Activated CD8-positive, alpha-beta memory T cell treated with anti-CD3 and anti-CD28 coated beads, Interleukin-2, amount 10 ng/mL, durations not matched to agents 7 days and 5 days (primary cell): ENCODE measurements around the gene RAP1A. TPM values are rescaled to one million over a fixed set of nuclear protein-coding genes. Genes with fewer than 3 reads are reported as not detected.

Experiments
- ATAC-seq: fragments of 150-1000 bp; cut with Tn5 transposase; one replicate; pipeline ENCODE4 v1.10.0; 2021; ENCODE audit warnings: moderate library complexity
- CTCF ChIA-PET: fragments of 350-600 bp; sonication (Branson Sonifier 250); formaldehyde crosslinking; loops from one replicate; lab custom pipeline; 2021; ENCODE audit warnings: antibody characterized with exemption; lab: Charles Lee
- DNase-seq: peaks from one replicate; pipeline ENCODE4 v3.0.0-alpha.2; 2020
- H3K27ac Mint-ChIP-seq: one replicate; pipeline ENCODE4 v1.8.0; 2021; ENCODE audit warnings: mild to moderate bottlenecking, mixed read lengths
- H3K27me3 Mint-ChIP-seq: one replicate; pipeline ENCODE4 v1.8.0; 2021; ENCODE audit warnings: mixed read lengths
- H3K36me3 Mint-ChIP-seq: one replicate; pipeline ENCODE4 v1.8.0; 2021; ENCODE audit warnings: mild to moderate bottlenecking, mixed read lengths
- H3K4me1 Mint-ChIP-seq: one replicate; pipeline ENCODE4 v1.8.0; 2021; ENCODE audit warnings: mixed read lengths
- H3K4me3 Mint-ChIP-seq: one replicate; pipeline ENCODE4 v1.8.0; 2021; ENCODE audit warnings: mild to moderate bottlenecking, moderate library complexity, mixed read lengths
- H3K9me3 Mint-ChIP-seq: one replicate; pipeline ENCODE4 v1.8.0; 2022; ENCODE audit warnings: low read depth, mixed read lengths
- total RNA-seq, 2 experiments: library from RNA; stranded (reverse); gene quantifications; one replicate each; pipeline ENCODE4 v1.2.3, GENCODE V29; 2021

RAP1A gene
- total RNA-seq, 2 experiments from 2014 or later: 161 to 224 TPM

DNA sequence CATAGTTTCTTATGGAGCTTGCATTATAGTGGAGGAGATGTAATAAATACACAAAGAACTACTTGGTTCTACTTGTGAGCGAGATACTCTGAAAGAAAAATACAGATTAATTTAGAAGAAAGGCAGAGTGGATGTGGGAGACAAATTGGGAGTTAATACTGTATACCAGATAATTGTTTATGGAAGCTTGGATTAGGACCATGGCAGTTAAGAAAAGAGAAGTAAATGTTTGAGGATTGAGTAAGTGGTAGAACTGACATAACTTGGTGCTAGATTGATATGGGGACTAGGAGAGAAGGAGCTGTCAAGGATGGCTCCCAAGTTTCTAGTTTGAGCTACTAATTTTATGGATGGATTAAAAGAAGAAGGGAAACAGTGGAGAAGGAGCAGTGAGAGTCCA, 72.3 kb downstream of the RAP1A start:
- no peaks in the 10 kb centered on the region for H3K9me3 Mint-ChIP-seq
- CTCF ChIA-PET: interaction anchor here (1.6 to 2.7 kb wide), 3 partner anchors 12 to 184 kb away, joined by 6 to 12 read pairs (median 6); no protein-coding TSS in a partner anchor
- no peak for ATAC-seq
- no peak overlapping the region for H3K27ac Mint-ChIP-seq
- no peak overlapping the region for H3K4me3 Mint-ChIP-seq
- H3K36me3 Mint-ChIP-seq: peaks cover 63% of the 10 kb centered on the region
- H3K27me3 Mint-ChIP-seq: no peaks in the 10 kb centered on the region
- peaks cover 53% of the 10 kb centered on the region for H3K4me1 Mint-ChIP-seq
- no peak for DNase-seq

DNA sequence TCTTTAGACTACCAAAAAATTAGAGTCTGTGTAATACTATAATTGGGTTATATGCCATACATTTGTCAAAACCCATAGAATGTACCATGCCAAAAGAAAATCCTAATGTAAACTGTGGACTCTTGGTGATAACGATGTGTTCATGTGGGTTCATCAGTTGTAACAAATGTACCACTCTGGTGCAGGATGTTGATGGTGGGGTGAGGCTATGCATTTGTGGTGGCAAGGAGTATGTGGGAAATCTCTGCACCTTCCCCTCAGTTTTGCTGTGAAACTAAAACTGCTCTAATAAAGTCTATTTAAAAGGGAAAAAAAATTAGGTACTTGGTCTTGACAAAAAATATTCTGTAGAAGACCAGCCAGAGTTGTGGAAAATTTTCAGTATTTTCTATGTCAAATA, 76.2 kb downstream of the RAP1A start:
- peak overlapping the region; percentile 10 for H3K27ac Mint-ChIP-seq
- no peaks in the 10 kb centered on the region for H3K27me3 Mint-ChIP-seq
- ATAC-seq: peak; percentile 60
- CTCF ChIA-PET: no interaction called here
- H3K4me1 Mint-ChIP-seq: peaks cover 61% of the 10 kb centered on the region
- no peak overlapping the region for H3K4me3 Mint-ChIP-seq
- DNase-seq: peak; percentile 51
- peaks cover 66% of the 10 kb centered on the region for H3K36me3 Mint-ChIP-seq
- H3K9me3 Mint-ChIP-seq: no peaks in the 10 kb centered on the region

GRCh38 chr1:111696330-111696729, 76.7 kb downstream of the RAP1A start:
- peaks cover 61% of the 10 kb centered on the region for H3K4me1 Mint-ChIP-seq
- CTCF ChIA-PET: interaction anchor here (1.0 kb wide), 1 partner anchor 123 kb away, joined by 3 read pairs; no protein-coding TSS in a partner anchor
- H3K27me3 Mint-ChIP-seq: no peaks in the 10 kb centered on the region
- H3K9me3 Mint-ChIP-seq: no peaks in the 10 kb centered on the region
- ATAC-seq (no peak), DNase-seq (no peak)
- peak overlapping the region; percentile 8 for H3K27ac Mint-ChIP-seq
- no peak overlapping the region for H3K4me3 Mint-ChIP-seq
- H3K36me3 Mint-ChIP-seq: peaks cover 68% of the 10 kb centered on the region

GRCh38 chr1:111699268-111699667, 79.7 kb downstream of the RAP1A start:
- no peaks in the 10 kb centered on the region for H3K27me3 Mint-ChIP-seq
- peaks cover 68% of the 10 kb centered on the region for H3K36me3 Mint-ChIP-seq
- H3K4me3 Mint-ChIP-seq: no peak overlapping the region
- no peaks in the 10 kb centered on the region for H3K9me3 Mint-ChIP-seq
- no peak overlapping the region for H3K27ac Mint-ChIP-seq
- DNase-seq (no peak), ATAC-seq (no peak)
- CTCF ChIA-PET: interaction anchor here (0.6 to 1.4 kb wide), 4 partner anchors 11 to 74 kb away, joined by 3 to 5 read pairs (median 3); no protein-coding TSS in a partner anchor
- peaks cover 63% of the 10 kb centered on the region for H3K4me1 Mint-ChIP-seq

- Mint-ChIP-seq H3K4me1 (peaks cover 60% of the 10 kb centered on the region), H3K9me3 (no peaks in the 10 kb centered on the region), H3K36me3 (peaks cover 67% of the 10 kb centered on the region), H3K4me3 (no peak overlapping the region), H3K27me3 (no peaks in the 10 kb centered on the region), H3K27ac (no peak overlapping the region)
- DNase-seq (no peak), ATAC-seq (no peak)
- CTCF ChIA-PET: interaction anchor here (2.0 to 2.2 kb wide), 3 partner anchors 11 to 195 kb away, joined by 6 to 11 read pairs (median 10); no protein-coding TSS in a partner anchor
These were observed 83.0 kb downstream of the RAP1A start for GRCh38 chr1:111702504-111703050.

DNA sequence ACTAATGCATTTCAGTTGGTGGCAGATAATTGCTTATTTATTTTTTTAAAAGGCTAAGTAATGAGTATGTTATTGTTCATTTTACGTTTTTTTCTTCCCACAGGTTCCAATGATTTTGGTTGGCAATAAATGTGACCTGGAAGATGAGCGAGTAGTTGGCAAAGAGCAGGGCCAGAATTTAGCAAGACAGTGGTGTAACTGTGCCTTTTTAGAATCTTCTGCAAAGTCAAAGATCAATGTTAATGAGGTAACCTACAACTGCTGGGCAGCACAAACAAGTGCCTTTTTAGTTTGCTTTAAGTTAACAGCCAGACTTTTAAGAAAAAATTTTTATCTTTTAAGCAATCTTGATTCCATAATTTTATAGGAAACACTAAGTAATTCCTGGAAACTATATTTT, 84.7 kb downstream of the RAP1A start:
- peaks cover 68% of the 10 kb centered on the region for H3K4me1 Mint-ChIP-seq
- DNase-seq (no peak), ATAC-seq (no peak)
- peak overlapping the region; percentile 51 for H3K27ac Mint-ChIP-seq
- no peak overlapping the region for H3K4me3 Mint-ChIP-seq
- H3K27me3 Mint-ChIP-seq: no peaks in the 10 kb centered on the region
- H3K9me3 Mint-ChIP-seq: no peaks in the 10 kb centered on the region
- CTCF ChIA-PET: interaction anchor here (0.5 to 2.2 kb wide), 7 partner anchors 10 to 641 kb away, joined by 3 to 7 read pairs (median 5); no protein-coding TSS in a partner anchor
- peaks cover 70% of the 10 kb centered on the region for H3K36me3 Mint-ChIP-seq

DNA sequence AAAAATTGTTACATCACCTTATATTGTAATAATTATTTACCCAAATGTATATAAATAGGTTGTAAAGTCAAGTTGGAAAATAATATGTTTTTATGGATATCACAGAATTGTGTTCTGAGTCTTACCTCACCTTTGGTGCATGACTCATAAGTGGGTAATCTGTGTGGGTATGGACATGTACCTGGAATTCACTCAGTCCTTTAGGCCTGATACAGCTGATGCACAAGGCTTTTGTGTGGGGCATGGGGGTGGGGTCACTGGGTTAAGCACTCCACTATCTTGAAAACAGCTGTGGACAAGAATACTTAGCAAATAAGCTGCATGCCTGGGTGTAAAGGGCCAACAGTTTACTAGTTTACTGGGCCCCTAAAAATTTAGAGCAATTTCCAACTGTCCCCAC, 85.2 kb downstream of the RAP1A start:
- CTCF ChIA-PET: interaction anchor here (0.5 to 2.2 kb wide), 6 partner anchors 10 to 197 kb away, joined by 3 to 7 read pairs (median 6); no protein-coding TSS in a partner anchor
- H3K9me3 Mint-ChIP-seq: no peaks in the 10 kb centered on the region
- peaks cover 70% of the 10 kb centered on the region for H3K4me1 Mint-ChIP-seq
- H3K27ac Mint-ChIP-seq: peak overlapping the region; percentile 21
- peaks cover 71% of the 10 kb centered on the region for H3K36me3 Mint-ChIP-seq
- no peak overlapping the region for H3K4me3 Mint-ChIP-seq
- DNase-seq (no peak), ATAC-seq (peak; percentile 65)
- H3K27me3 Mint-ChIP-seq: no peaks in the 10 kb centered on the region

DNA sequence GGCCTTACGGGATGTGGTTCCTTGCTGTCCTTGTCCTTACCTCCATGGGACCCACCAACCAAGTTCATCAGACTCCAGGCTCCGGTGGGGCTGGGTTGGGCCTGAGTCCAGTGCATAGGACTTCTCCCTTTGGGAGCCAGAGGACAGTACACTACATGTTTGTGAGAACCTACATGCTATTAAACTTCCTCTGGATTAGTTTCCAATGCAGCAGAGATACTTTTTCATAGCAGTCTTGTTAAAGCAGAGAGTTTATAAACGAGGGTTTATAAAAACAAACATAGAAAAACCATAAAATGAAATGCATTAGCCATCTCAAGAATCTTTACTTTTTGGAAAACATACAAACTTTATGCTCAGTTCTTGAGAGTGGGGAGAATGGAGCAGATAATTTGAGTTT, 86.3 kb downstream of the RAP1A start:
- Mint-ChIP-seq H3K4me3 (no peak overlapping the region), H3K27ac (no peak overlapping the region), H3K9me3 (no peaks in the 10 kb centered on the region), H3K4me1 (peaks cover 64% of the 10 kb centered on the region), H3K27me3 (no peaks in the 10 kb centered on the region), H3K36me3 (peaks cover 64% of the 10 kb centered on the region)
- DNase-seq (no peak), ATAC-seq (no peak)
- CTCF ChIA-PET: interaction anchor here (1.4 kb wide), 1 partner anchor 9 kb away, joined by 6 read pairs; no protein-coding TSS in a partner anchor

DNA sequence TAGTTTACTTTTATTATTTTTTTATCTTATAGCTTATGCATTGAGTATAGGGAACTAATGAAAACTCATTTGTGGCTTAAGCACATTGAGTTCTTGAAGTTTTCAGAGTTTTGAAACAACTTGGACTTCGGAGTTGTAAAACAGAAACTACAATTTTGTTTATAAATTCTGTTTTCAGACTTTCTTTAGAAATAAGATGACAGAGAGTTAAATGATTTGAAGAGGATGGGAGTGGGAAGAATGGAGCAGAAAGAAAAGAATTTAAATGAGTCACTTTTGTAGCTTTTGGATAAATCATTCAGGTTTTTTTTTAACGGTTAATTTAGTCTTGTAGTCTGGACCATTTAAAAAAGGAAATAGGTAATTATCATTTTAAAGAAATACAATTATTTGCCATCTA, 87.3 kb downstream of the RAP1A start:
- ATAC-seq (no peak), DNase-seq (no peak)
- Mint-ChIP-seq H3K36me3 (peaks cover 55% of the 10 kb centered on the region), H3K27me3 (no peaks in the 10 kb centered on the region), H3K4me3 (no peak overlapping the region), H3K9me3 (no peaks in the 10 kb centered on the region), H3K27ac (peak overlapping the region; percentile 61), H3K4me1 (peaks cover 61% of the 10 kb centered on the region)
- CTCF ChIA-PET: no interaction called here

DNA sequence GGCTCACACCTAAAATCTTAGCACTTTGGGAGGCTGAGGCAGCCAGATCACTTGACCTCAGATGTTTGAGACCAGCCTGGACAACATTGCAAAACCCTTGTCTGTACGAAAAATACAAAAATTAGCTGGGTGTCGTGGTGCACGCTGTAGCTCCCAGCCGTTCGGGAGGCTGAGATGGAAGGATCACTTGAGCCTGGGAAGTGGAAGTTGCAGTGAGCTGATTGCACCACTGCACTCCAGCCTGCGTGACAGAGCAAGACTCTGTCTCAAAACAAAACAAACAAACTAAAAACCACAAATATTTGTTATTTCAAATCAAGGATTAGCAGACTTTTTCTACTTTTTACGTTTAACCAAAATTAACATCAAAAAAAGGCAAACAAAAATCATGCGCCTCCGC, 88.3 kb downstream of the RAP1A start:
- H3K9me3 Mint-ChIP-seq: no peaks in the 10 kb centered on the region
- no peak for DNase-seq
- H3K4me1 Mint-ChIP-seq: peaks cover 57% of the 10 kb centered on the region
- H3K36me3 Mint-ChIP-seq: peaks cover 47% of the 10 kb centered on the region
- ATAC-seq: no peak
- peak overlapping the region; percentile 27 for H3K27ac Mint-ChIP-seq
- H3K27me3 Mint-ChIP-seq: no peaks in the 10 kb centered on the region
- H3K4me3 Mint-ChIP-seq: no peak overlapping the region
- CTCF ChIA-PET: no interaction called here

- H3K36me3 Mint-ChIP-seq: peaks cover 42% of the 10 kb centered on the region
- no peak overlapping the region for H3K4me3 Mint-ChIP-seq
- H3K9me3 Mint-ChIP-seq: no peaks in the 10 kb centered on the region
- peak; percentile 53 for ATAC-seq
- peaks cover 51% of the 10 kb centered on the region for H3K4me1 Mint-ChIP-seq
- CTCF ChIA-PET: interaction anchor here (0.8 to 2.3 kb wide), 4 partner anchors 8 to 211 kb away, joined by 3 to 6 read pairs (median 4); no protein-coding TSS in a partner anchor
- H3K27ac Mint-ChIP-seq: peak overlapping the region; percentile 61
- no peaks in the 10 kb centered on the region for H3K27me3 Mint-ChIP-seq
- no peak for DNase-seq
These were observed 90.4 kb downstream of the RAP1A start for GRCh38 chr1:111709986-111710385.

DNA sequence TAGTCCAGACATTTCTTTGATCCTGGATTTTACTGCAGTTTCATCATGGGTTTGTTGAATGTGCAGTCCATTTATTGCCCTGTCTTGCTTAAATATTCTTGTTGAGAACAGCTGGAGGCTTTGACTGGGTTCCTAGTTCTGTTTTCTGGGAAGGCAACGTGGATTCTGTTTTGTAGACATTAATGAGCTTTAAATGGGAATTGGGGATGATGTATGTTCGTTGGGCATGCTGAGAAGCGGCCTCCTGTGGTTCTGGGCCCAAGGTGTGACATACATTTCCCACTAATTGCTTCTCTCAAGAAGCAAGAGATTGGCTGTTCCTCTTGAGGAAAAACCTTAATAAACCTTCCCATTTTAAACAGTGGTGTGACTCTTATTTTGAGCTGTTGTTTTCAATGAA, 96.7 kb downstream of the RAP1A start:
- no peak for DNase-seq
- no peaks in the 10 kb centered on the region for H3K27me3 Mint-ChIP-seq
- peaks cover 16% of the 10 kb centered on the region for H3K4me1 Mint-ChIP-seq
- H3K9me3 Mint-ChIP-seq: no peaks in the 10 kb centered on the region
- no peak overlapping the region for H3K27ac Mint-ChIP-seq
- CTCF ChIA-PET: interaction anchor here (0.9 to 6.4 kb wide), 7 partner anchors 12 to 211 kb away, joined by 3 to 50 read pairs (median 4); partner anchors contain the start of gene INKA2
- H3K36me3 Mint-ChIP-seq: peaks cover 24% of the 10 kb centered on the region
- ATAC-seq: no peak
- H3K4me3 Mint-ChIP-seq: no peak overlapping the region

DNA sequence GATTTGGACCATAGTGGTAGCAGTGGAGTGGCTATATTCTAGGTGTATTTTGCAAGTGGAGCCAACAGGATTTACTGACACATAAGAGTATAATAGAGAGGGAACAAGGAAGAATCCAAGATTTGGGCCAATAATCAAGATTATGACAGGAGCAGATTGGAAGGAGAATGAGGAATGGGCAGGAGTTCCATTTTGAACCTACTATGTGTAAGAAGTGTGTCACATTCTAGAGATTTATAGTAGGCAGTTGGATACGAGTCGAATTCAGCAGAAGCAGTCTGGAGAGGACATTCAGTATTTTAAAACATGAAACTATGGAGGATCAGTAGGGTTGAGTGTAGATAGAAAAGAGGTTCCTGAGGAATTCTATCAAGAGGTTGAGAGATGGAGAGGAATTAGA, 97.9 kb downstream of the RAP1A start:
- no peak overlapping the region for H3K4me3 Mint-ChIP-seq
- peaks cover 14% of the 10 kb centered on the region for H3K4me1 Mint-ChIP-seq
- H3K36me3 Mint-ChIP-seq: peaks cover 24% of the 10 kb centered on the region
- CTCF ChIA-PET: interaction anchor here (1.8 kb wide), 1 partner anchor 30 kb away, joined by 10 read pairs; no protein-coding TSS in a partner anchor
- no peaks in the 10 kb centered on the region for H3K9me3 Mint-ChIP-seq
- no peak for ATAC-seq
- DNase-seq: no peak
- H3K27me3 Mint-ChIP-seq: no peaks in the 10 kb centered on the region
- peak overlapping the region; percentile 13 for H3K27ac Mint-ChIP-seq

GRCh38 chr1:111719135-111719534, 99.5 kb downstream of the RAP1A start:
- H3K9me3 Mint-ChIP-seq: no peaks in the 10 kb centered on the region
- DNase-seq (peak; percentile 37), ATAC-seq (no peak)
- H3K27me3 Mint-ChIP-seq: no peaks in the 10 kb centered on the region
- peaks cover 20% of the 10 kb centered on the region for H3K36me3 Mint-ChIP-seq
- H3K4me3 Mint-ChIP-seq: no peak overlapping the region
- CTCF ChIA-PET: interaction anchor here (1.1 to 1.6 kb wide), 2 partner anchors 12 to 36 kb away, joined by 3 to 5 read pairs; no protein-coding TSS in a partner anchor
- no peak overlapping the region for H3K27ac Mint-ChIP-seq
- H3K4me1 Mint-ChIP-seq: peaks cover 11% of the 10 kb centered on the region
